ENCODE measurements around the gene KIAA1217.
A peak's percentile ranks its signal among the peaks of the same experiment; 100 is the strongest.
"Not testable (repeated sequence)": the region's sequence is repeated elsewhere in the genome, so short reads cannot be mapped to it uniquely, and the experiment has no call there.

Gene KIAA1217

GRCh38 chr10:24476913-24477701, 268.2 kb downstream of the KIAA1217 start:
- no peaks in the 10 kb centered on the region for H3K4me1 ChIP-seq
- H4K20me1 ChIP-seq, result peaks cover 0 to 44% (median 0%) of the 10 kb centered on the region in 11 experiments; a peak in 2 of 22 replicates
- no peak overlapping the region for H3K9ac ChIP-seq
- peaks cover 0 to 28% (median 13%) of the 10 kb centered on the region in 11 experiments; a peak in 12 of 22 replicates for H3K9me3 ChIP-seq (replicated peaks in 1 of 11)
- peak overlapping the region in 1 of 11 experiments; percentile 0; a peak in 1 of 22 replicates for H3K4me2 ChIP-seq
- no peaks in the 10 kb centered on the region for H3K27me3 ChIP-seq
- no peak for TF ChIP-seq Cebpa-rat (IDR thresholded peaks at IDR 0.05)
- no peak overlapping the region for H3K27ac ChIP-seq
- no peak overlapping the region for H3K4me3 ChIP-seq
- peaks cover 0 to 53% (median 0%) of the 10 kb centered on the region in 11 experiments; a peak in 5 of 22 replicates for H3K36me3 ChIP-seq

- H3K27ac ChIP-seq, result no peak overlapping the region
- H3K9me3 ChIP-seq (replicated peaks in 1 of 11), result peaks cover 0 to 25% (median 12%) of the 10 kb centered on the region in 11 experiments; a peak in 12 of 22 replicates
- no peak for TF ChIP-seq Cebpa-rat (IDR thresholded peaks at IDR 0.05)
- no peak overlapping the region for H3K4me2 ChIP-seq
- H3K36me3 ChIP-seq, result peaks cover 0 to 46% (median 0%) of the 10 kb centered on the region in 11 experiments; a peak in 5 of 22 replicates
- no peak overlapping the region for H3K4me3 ChIP-seq
- peaks cover 0 to 51% (median 0%) of the 10 kb centered on the region in 11 experiments; a peak in 2 of 22 replicates for H4K20me1 ChIP-seq
- no peaks in the 10 kb centered on the region for H3K27me3 ChIP-seq
- H3K4me1 ChIP-seq, result peaks cover 0 to 2% (median 0%) of the 10 kb centered on the region in 10 experiments; a peak in 3 of 20 replicates
- H3K9ac ChIP-seq, result no peak overlapping the region
These were observed 269.0 kb downstream of the KIAA1217 start for GRCh38 chr10:24477915-24478314.

GRCh38 chr10:24479806-24480205, 270.9 kb downstream of the KIAA1217 start:
- H3K9me3 ChIP-seq (replicated peaks in 1 of 11), result peaks cover 0 to 15% (median 9%) of the 10 kb centered on the region in 11 experiments; a peak in 11 of 22 replicates
- H3K27me3 ChIP-seq, result no peaks in the 10 kb centered on the region
- no peak for TF ChIP-seq Cebpa-rat (IDR thresholded peaks at IDR 0.05)
- no peak overlapping the region for H3K4me3 ChIP-seq
- peaks cover 0 to 18% (median 2%) of the 10 kb centered on the region in 10 experiments; a peak in 9 of 20 replicates for H3K4me1 ChIP-seq
- no peak overlapping the region for H3K4me2 ChIP-seq
- H4K20me1 ChIP-seq, result peaks cover 0 to 55% (median 0%) of the 10 kb centered on the region in 11 experiments; a peak in 2 of 22 replicates
- H3K36me3 ChIP-seq, result peaks cover 0 to 30% (median 0%) of the 10 kb centered on the region in 11 experiments; a peak in 3 of 22 replicates
- H3K9ac ChIP-seq, result no peak overlapping the region
- no peak overlapping the region for H3K27ac ChIP-seq

- H3K9ac ChIP-seq, result no peak overlapping the region
- H3K4me1 ChIP-seq, result peaks cover 0 to 21% (median 2%) of the 10 kb centered on the region in 10 experiments; a peak in 9 of 20 replicates
- no peaks in the 10 kb centered on the region for H3K27me3 ChIP-seq
- H3K9me3 ChIP-seq (replicated peaks in 1 of 11), result peaks cover 0 to 10% (median 4%) of the 10 kb centered on the region in 11 experiments; a peak in 11 of 22 replicates
- H4K20me1 ChIP-seq, result peaks cover 0 to 61% (median 0%) of the 10 kb centered on the region in 11 experiments; a peak in 2 of 22 replicates
- peaks cover 0 to 28% (median 0%) of the 10 kb centered on the region in 11 experiments; a peak in 3 of 22 replicates for H3K36me3 ChIP-seq
- no peak overlapping the region for H3K4me2 ChIP-seq
- no peak overlapping the region for H3K4me3 ChIP-seq
- no peak for TF ChIP-seq Cebpa-rat (IDR thresholded peaks at IDR 0.05)
- no peak overlapping the region for H3K27ac ChIP-seq
These were observed 271.5 kb downstream of the KIAA1217 start for GRCh38 chr10:24480447-24480846.

- no peak overlapping the region for H3K27ac ChIP-seq
These were observed 272.3 kb downstream of the KIAA1217 start for GRCh38 chr10:24481241-24481640.

GRCh38 chr10:24482713-24483112, 273.8 kb downstream of the KIAA1217 start:
- Histone ChIP-seq H3K4me1 (peaks cover 0 to 21% (median 2%) of the 10 kb centered on the region in 10 experiments; a peak in 9 of 20 replicates), H3K36me3 (peaks cover 0 to 45% (median 0%) of the 10 kb centered on the region in 11 experiments; a peak in 2 of 22 replicates), H4K20me1 (peaks cover 0 to 75% (median 0%) of the 10 kb centered on the region in 11 experiments; a peak in 2 of 22 replicates)
- not testable (repeated sequence) for H3K4me3 ChIP-seq; H3K27me3 ChIP-seq; H3K27ac ChIP-seq; H3K9ac ChIP-seq; H3K4me2 ChIP-seq; H3K9me3 ChIP-seq (replicated peaks in 1 of 11)

More at GRCh38 chr10:24481241-24481640, 272.3 kb downstream of the KIAA1217 start:
- peaks cover 0 to 31% (median 0%) of the 10 kb centered on the region in 11 experiments; a peak in 1 of 22 replicates for H3K36me3 ChIP-seq
- peaks cover 0 to 6% (median 0%) of the 10 kb centered on the region in 11 experiments; a peak in 1 of 22 replicates for H3K9me3 ChIP-seq (replicated peaks in 1 of 11)
- no peaks in the 10 kb centered on the region for H3K27me3 ChIP-seq
- peaks cover 0 to 68% (median 0%) of the 10 kb centered on the region in 11 experiments; a peak in 2 of 22 replicates for H4K20me1 ChIP-seq
- peaks cover 0 to 21% (median 2%) of the 10 kb centered on the region in 10 experiments; a peak in 9 of 20 replicates for H3K4me1 ChIP-seq
- no peak overlapping the region for H3K4me3 ChIP-seq
- TF ChIP-seq Cebpa-rat (IDR thresholded peaks at IDR 0.05), result no peak
- no peak overlapping the region for H3K4me2 ChIP-seq
- no peak overlapping the region for H3K9ac ChIP-seq

GRCh38 chr10:24483701-24484100, 274.8 kb downstream of the KIAA1217 start:
- peaks cover 0 to 38% (median 0%) of the 10 kb centered on the region in 11 experiments; a peak in 2 of 22 replicates for H3K36me3 ChIP-seq
- H3K9me3 ChIP-seq (replicated peaks in 1 of 11), result peaks cover 0 to 6% (median 0%) of the 10 kb centered on the region in 11 experiments; a peak in 1 of 22 replicates
- H3K4me2 ChIP-seq, result peak overlapping the region in 3 of 11 experiments; percentile 32 to 75 (median 68); a peak in 6 of 22 replicates
- H3K4me1 ChIP-seq, result peaks cover 0 to 21% (median 2%) of the 10 kb centered on the region in 10 experiments; a peak in 9 of 20 replicates
- no peak overlapping the region for H3K4me3 ChIP-seq
- H3K9ac ChIP-seq, result no peak overlapping the region
- H3K27ac ChIP-seq, result 0 out of 22 replicates have a peak overlapping the region, but pooled peaks of 1 of the 11 experiments have one; percentile 8
- H3K27me3 ChIP-seq, result no peaks in the 10 kb centered on the region
- no peak for TF ChIP-seq Cebpa-rat (IDR thresholded peaks at IDR 0.05)
- peaks cover 0 to 79% (median 0%) of the 10 kb centered on the region in 11 experiments; a peak in 2 of 22 replicates for H4K20me1 ChIP-seq

- Histone ChIP-seq H3K27me3 (no peaks in the 10 kb centered on the region), H3K4me2 (peak overlapping the region in 1 of 11 experiments; percentile 15; a peak in 1 of 22 replicates), H3K4me1 (peaks cover 0 to 21% (median 2%) of the 10 kb centered on the region in 10 experiments; a peak in 9 of 20 replicates), H3K4me3 (no peak overlapping the region), H3K9ac (no peak overlapping the region), H3K27ac (no peak overlapping the region), H3K9me3 (replicated peaks in 1 of 11) (0 out of 22 replicates have a peak, but pooled peaks cover 0 to under 1% (median 0%) of the 10 kb centered on the region in 11 experiments), H3K36me3 (peaks cover 0 to 32% (median 0%) of the 10 kb centered on the region in 11 experiments; a peak in 2 of 22 replicates), H4K20me1 (peaks cover 0 to 79% (median 0%) of the 10 kb centered on the region in 11 experiments; a peak in 2 of 22 replicates)
- no peak for TF ChIP-seq Cebpa-rat (IDR thresholded peaks at IDR 0.05)
These were observed 275.8 kb downstream of the KIAA1217 start for GRCh38 chr10:24484771-24485170.
